Fibroblast of lung (primary cell): ENCODE measurements around the gene BTAF1. TPM values are rescaled to one million over a fixed set of nuclear protein-coding genes. Genes with fewer than 3 reads are reported as not detected.

ENCODE experiments used
- DNase-seq, 2 donors: peaks; one replicate each; pipeline versions ENCODE4 v3.0.0 to v3.0.0-alpha.2; 2010; ENCODE audit warnings: low read depth in 2 of 2
- H2AFZ ChIP-seq: 2 replicates; pipeline ENCODE4 v1.5.1; 2012; ENCODE audit warnings: low read length, control low read depth, inconsistent platforms
- H3K27ac ChIP-seq: 2 replicates; pipeline ENCODE4 v1.5.1; 2011; ENCODE audit warnings: low read length, control low read depth; ENCODE audit not compliant: insufficient read depth
- H3K27me3 ChIP-seq: 2 replicates; pipeline ENCODE4 v1.5.1; 2011; ENCODE audit warnings: mild to moderate bottlenecking, low read length; ENCODE audit not compliant: control insufficient read depth, insufficient read depth
- H3K36me3 ChIP-seq: 2 replicates; pipeline ENCODE4 v1.5.1; 2011; ENCODE audit warnings: low read length; ENCODE audit not compliant: control insufficient read depth, insufficient read depth
- H3K4me1 ChIP-seq: 2 replicates; pipeline ENCODE4 v1.5.1; 2011; ENCODE audit warnings: low read length; ENCODE audit not compliant: control insufficient read depth, insufficient read depth; ENCODE audit errors: extremely low read depth
- H3K4me2 ChIP-seq: 2 replicates; pipeline ENCODE4 v1.5.1; 2011; ENCODE audit warnings: low read length, control low read depth; ENCODE audit not compliant: insufficient read depth; ENCODE audit errors: extremely low read depth
- H3K4me3 ChIP-seq, 4 experiments: fragments of 200-600 bp in 1 of 4; sonication (generic) in 1 of 4; replicated peaks in 1 of 4; 2 replicates each; pipeline ENCODE4 v1.5.1; 2011 to 2016; ENCODE audit warnings: low read length in 4 of 4, low read depth in 3 of 4, mild to moderate bottlenecking in 3 of 4, control low read depth in 2 of 4, inconsistent platforms in 1 of 4, mixed read lengths in 1 of 4; ENCODE audit not compliant: insufficient read depth in 1 of 4; ENCODE audit errors: control extremely low read depth in 1 of 4
- H3K79me2 ChIP-seq: 2 replicates; pipeline ENCODE4 v1.5.1; 2012; ENCODE audit warnings: mild to moderate bottlenecking, low read length, inconsistent platforms; ENCODE audit not compliant: control insufficient read depth, insufficient read depth
- H3K9ac ChIP-seq: 2 replicates; pipeline ENCODE4 v1.5.1; 2011; ENCODE audit warnings: mild to moderate bottlenecking, low read length, control low read depth; ENCODE audit not compliant: insufficient read depth
- H3K9me3 ChIP-seq: 2 replicates; pipeline ENCODE4 v1.5.1; 2012; ENCODE audit warnings: low read depth, low read length; ENCODE audit not compliant: control insufficient read depth, insufficient read depth
- H4K20me1 ChIP-seq: 2 replicates; pipeline ENCODE4 v1.5.1; 2011; ENCODE audit warnings: low read length; ENCODE audit not compliant: control insufficient read depth, insufficient read depth; ENCODE audit errors: extremely low read depth
- CTCF ChIP-seq, 2 donors: IDR thresholded peaks in 1 of 2; conservative IDR thresholded peaks in 1 of 2; 1 replicate in 1 of 2; 2 replicates in 1 of 2; pipeline ENCODE4 v1.5.1; 2011 to 2012; ENCODE audit warnings: low read length in 2 of 2, control low read depth in 1 of 2, inconsistent platforms in 1 of 2, low read depth in 1 of 2, mild to moderate bottlenecking in 1 of 2
- EZH2 ChIP-seq: IDR thresholded peaks from 2 replicates; pipeline ENCODE4 v1.5.1; 2012; ENCODE audit warnings: low read length, control low read depth, mild to moderate bottlenecking; ENCODE audit errors: missing control alignments
- polyA plus RNA-seq, 2 donors: library from polyadenylated mRNA; depleted of rRNA in 1 of 2; stranded (reverse) in 1 of 2; unstranded in 1 of 2; fragments of >200 nt; gene quantifications; 2 replicates each; pipeline ENCODE4 v1.2.1, GENCODE V29; 2011 to 2012; ENCODE audit warnings: missing spikeins in 1 of 2
- total RNA-seq: library from RNA; depleted of rRNA; stranded (reverse); fragments of >200 nt; gene quantifications from 2 replicates; pipeline ENCODE4 v1.2.1, GENCODE V29; 2014

Gene BTAF1
- total and polyA plus RNA-seq, 2 donors (not counting 1 experiment from before 2014, with no cell fraction given) = 27.4 to 39.8 TPM

DNA sequence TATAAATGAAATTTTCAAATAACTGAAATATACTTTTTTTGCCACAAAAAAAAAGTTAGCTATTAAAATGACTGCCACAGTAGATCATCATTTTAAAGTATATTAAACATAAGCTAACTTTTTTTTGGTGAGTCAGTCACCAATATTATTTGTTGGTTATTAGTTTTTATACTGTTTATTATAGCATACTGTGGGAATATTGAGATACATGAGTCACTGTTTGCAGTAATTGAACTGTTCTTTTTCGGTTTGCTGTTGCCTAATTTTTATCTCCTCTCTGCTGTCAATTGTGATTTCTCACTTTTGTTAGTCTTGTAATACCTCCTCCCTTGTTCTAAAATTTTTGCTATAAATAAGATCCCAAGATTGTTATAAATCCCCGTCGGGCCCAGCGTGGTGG is 45.7 kb downstream of the BTAF1 start:
- H3K4me2 ChIP-seq = no peak overlapping the region
- peak in 1 of 2 donors; percentile 2 for DNase-seq
- no peaks in the 10 kb centered on the region for H3K79me2 ChIP-seq
- no peak overlapping the region for H2AFZ ChIP-seq
- H3K27me3 ChIP-seq = no peaks in the 10 kb centered on the region
- H3K4me1 ChIP-seq = peaks cover 1% of the 10 kb centered on the region
- no peak overlapping the region for H3K27ac ChIP-seq
- H3K4me3 ChIP-seq = no peak overlapping the region
- no peaks in the 10 kb centered on the region for H3K9me3 ChIP-seq
- no peaks in the 10 kb centered on the region for H4K20me1 ChIP-seq
- H3K36me3 ChIP-seq = no peaks in the 10 kb centered on the region
- no peak overlapping the region for H3K9ac ChIP-seq
- TF ChIP-seq EZH2 (no peak), CTCF (conservative IDR thresholded peaks at IDR 0.05 in 1 of 2, IDR thresholded peaks at IDR 0.05 in 1 of 2; ENCODE audit: low read depth in 1 of 2, low read length in 2 of 2) (no peak)

- no peak overlapping the region for H3K9ac ChIP-seq
- peak overlapping the region; percentile 26 for H3K4me2 ChIP-seq
- TF ChIP-seq CTCF (conservative IDR thresholded peaks at IDR 0.05 in 1 of 2, IDR thresholded peaks at IDR 0.05 in 1 of 2; ENCODE audit: low read depth in 1 of 2, low read length in 2 of 2) (no peak), EZH2 (no peak)
- no peaks in the 10 kb centered on the region for H3K79me2 ChIP-seq
- H4K20me1 ChIP-seq = no peaks in the 10 kb centered on the region
- no peaks in the 10 kb centered on the region for H3K9me3 ChIP-seq
- H3K27me3 ChIP-seq = no peaks in the 10 kb centered on the region
- no peak overlapping the region for H3K4me3 ChIP-seq
- H3K27ac ChIP-seq = peak overlapping the region; percentile 35
- H3K36me3 ChIP-seq = no peaks in the 10 kb centered on the region
- DNase-seq = peak; percentile 56 to 81
- no peak overlapping the region for H2AFZ ChIP-seq
- peaks cover 7% of the 10 kb centered on the region for H3K4me1 ChIP-seq
These were observed 51.4 kb downstream of the BTAF1 start for GRCh38 chr10:91974960-91975359.

GRCh38 chr10:91975438-91975837 is 51.9 kb downstream of the BTAF1 start:
- no peak for DNase-seq

More at GRCh38 chr10:91975438-91975837, 51.9 kb downstream of the BTAF1 start:
- Histone ChIP-seq H3K36me3 (no peaks in the 10 kb centered on the region), H3K27ac (no peak overlapping the region), H4K20me1 (no peaks in the 10 kb centered on the region), H3K4me3 (no peak overlapping the region), H3K4me1 (peaks cover 7% of the 10 kb centered on the region), H3K27me3 (no peaks in the 10 kb centered on the region), H3K9ac (no peak overlapping the region), H3K79me2 (no peaks in the 10 kb centered on the region), H3K9me3 (no peaks in the 10 kb centered on the region), H3K4me2 (peak overlapping the region; percentile 26), H2AFZ (no peak overlapping the region)
- TF ChIP-seq CTCF (conservative IDR thresholded peaks at IDR 0.05 in 1 of 2, IDR thresholded peaks at IDR 0.05 in 1 of 2; ENCODE audit: low read depth in 1 of 2, low read length in 2 of 2) (no peak), EZH2 (no peak)
